SH-SY5Y (cell line): ENCODE results near the gene H2AZ2.

Experiments used
- GATA2 ChIP-seq: IDR thresholded peaks from 2 replicates; pipeline ENCODE4 v1.6.1; 2011; ENCODE audit warnings: mild to moderate bottlenecking, low read depth, low read length
- GATA3 ChIP-seq: IDR thresholded peaks from 2 replicates; pipeline ENCODE4 v1.6.1; 2011; ENCODE audit warnings: low read depth, mild to moderate bottlenecking, low read length, moderate library complexity

DNA sequence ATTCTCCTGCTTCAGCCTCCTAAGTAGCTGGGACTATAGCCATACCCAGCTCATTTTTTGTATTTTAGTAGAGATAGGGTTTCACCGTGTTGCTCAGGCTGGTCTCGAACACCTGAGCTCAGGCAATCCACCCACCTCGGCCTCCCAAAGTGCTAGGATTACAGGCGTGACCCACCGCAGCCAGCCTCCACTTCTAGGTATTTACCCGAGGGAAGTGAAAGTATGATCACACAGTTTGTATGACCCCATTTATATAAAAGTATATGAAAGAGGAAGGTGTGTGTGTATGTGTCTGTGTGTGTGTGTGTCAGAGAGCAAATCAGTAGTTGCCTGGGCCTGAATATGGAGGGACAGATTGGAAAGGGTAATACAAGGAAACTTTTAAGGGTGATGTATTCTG, 39.4 kb upstream of the H2AZ2 start:
- TF ChIP-seq GATA3: no peak
- no peak for TF ChIP-seq GATA2
